Transverse colon (tissue), 4 donors: Measurements from ENCODE around the gene PDXDC1.
"Not testable (repeated sequence)": the region's sequence is repeated elsewhere in the genome, so short reads cannot be mapped to it uniquely, and the experiment has no call there.

ENCODE experiments used
- EP300 ChIP-seq: sonication (generic); formaldehyde crosslinking; IDR thresholded peaks from one replicate; pipeline ENCODE4 v1.6.1; 2017; ENCODE audit warnings: antibody characterized with exemption, low read depth
- POLR2A ChIP-seq: fragments of 450-650 bp; IDR thresholded peaks from one replicate; pipeline ENCODE4 v1.6.1; 2016; ENCODE audit warnings: antibody characterized with exemption, mild to moderate bottlenecking, moderate library complexity
- POLR2AphosphoS5 ChIP-seq, 3 donors: sonication (generic); formaldehyde crosslinking; IDR thresholded peaks; one replicate each; pipeline ENCODE4 v1.6.1; 2016; ENCODE audit warnings: antibody characterized with exemption in 3 of 3
- TF ChIP-seq, protein P1 (sequence below), 5 experiments: fragments of 200-600 bp in 3 of 5; fragments of 450-650 bp in 2 of 5; sonication (generic) in 3 of 5; IDR thresholded peaks; 1 replicate in 2 of 5; 2 replicates in 3 of 5; pipeline ENCODE4 v1.5.1; 2016 to 2017; ENCODE audit warnings: antibody characterized with exemption in 5 of 5, inconsistent platforms in 3 of 5, mild to moderate bottlenecking in 2 of 5, moderate library complexity in 1 of 5

DNA sequence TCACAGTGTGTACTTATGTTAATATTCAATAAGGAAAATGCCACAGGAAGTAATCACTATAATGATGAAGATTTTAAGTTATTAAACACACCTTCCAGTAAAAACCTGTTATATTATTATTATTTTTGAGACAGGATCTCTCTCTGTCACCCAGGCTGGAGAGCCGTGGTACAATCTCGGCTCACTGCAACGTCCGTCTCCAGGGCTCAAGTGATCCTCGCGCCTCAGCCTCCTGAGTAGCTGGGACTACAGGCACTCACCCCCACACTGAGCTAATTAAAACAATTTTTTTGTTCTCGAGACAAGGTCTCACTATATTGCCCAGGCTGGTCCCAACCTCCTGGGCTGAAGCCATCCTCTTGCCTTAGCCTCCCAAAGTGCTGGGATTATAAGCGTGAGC is 3.5 kb downstream of the PDXDC1 start:
- TF ChIP-seq, protein P1, sequence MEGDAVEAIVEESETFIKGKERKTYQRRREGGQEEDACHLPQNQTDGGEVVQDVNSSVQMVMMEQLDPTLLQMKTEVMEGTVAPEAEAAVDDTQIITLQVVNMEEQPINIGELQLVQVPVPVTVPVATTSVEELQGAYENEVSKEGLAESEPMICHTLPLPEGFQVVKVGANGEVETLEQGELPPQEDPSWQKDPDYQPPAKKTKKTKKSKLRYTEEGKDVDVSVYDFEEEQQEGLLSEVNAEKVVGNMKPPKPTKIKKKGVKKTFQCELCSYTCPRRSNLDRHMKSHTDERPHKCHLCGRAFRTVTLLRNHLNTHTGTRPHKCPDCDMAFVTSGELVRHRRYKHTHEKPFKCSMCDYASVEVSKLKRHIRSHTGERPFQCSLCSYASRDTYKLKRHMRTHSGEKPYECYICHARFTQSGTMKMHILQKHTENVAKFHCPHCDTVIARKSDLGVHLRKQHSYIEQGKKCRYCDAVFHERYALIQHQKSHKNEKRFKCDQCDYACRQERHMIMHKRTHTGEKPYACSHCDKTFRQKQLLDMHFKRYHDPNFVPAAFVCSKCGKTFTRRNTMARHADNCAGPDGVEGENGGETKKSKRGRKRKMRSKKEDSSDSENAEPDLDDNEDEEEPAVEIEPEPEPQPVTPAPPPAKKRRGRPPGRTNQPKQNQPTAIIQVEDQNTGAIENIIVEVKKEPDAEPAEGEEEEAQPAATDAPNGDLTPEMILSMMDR (IDR thresholded peaks at IDR 0.05), result not testable (repeated sequence)
- not testable (repeated sequence) for TF ChIP-seq POLR2AphosphoS5 (IDR thresholded peaks at IDR 0.05); POLR2A; EP300
